Fibroblast of mammary gland (primary cell): ENCODE data around the gene DSG4.
"Not testable (repeated sequence)": the region's sequence is repeated elsewhere in the genome, so short reads cannot be mapped to it uniquely, and the experiment has no call there.

Source experiments
- DNase-seq: peaks from one replicate; pipeline ENCODE4 v3.0.0-alpha.2; 2010; ENCODE audit warnings: low read depth
- H3K4me3 ChIP-seq: 2 replicates; pipeline ENCODE4 v1.5.1; 2011; ENCODE audit warnings: low read depth, mild to moderate bottlenecking, low read length, moderate library complexity; ENCODE audit not compliant: control insufficient read depth
- CTCF ChIP-seq: conservative IDR thresholded peaks from 2 replicates; pipeline ENCODE4 v1.5.1; 2011; ENCODE audit warnings: low read depth, low read length, inconsistent platforms; ENCODE audit not compliant: control insufficient read depth, insufficient read depth

DSG4 gene

GRCh38 chr18:31376477-31376876 is at the start of gene DSG4:
DSG4 (plus strand) TSS chr18:31376777; CDS start chr18:31376912, 135 bp downstream.
- no peak for TF ChIP-seq CTCF
- DNase-seq: no peak
- H3K4me3 ChIP-seq: no peak within 1 kb of the TSS

GRCh38 chr18:31329787-31330438 is 46.7 kb upstream of the DSG4 start:
- no peak for TF ChIP-seq CTCF
- no peak overlapping the region for H3K4me3 ChIP-seq
- no peak for DNase-seq

GRCh38 chr18:31343454-31343853 is 33.1 kb upstream of the DSG4 start:
- no peak for DNase-seq
- no peak overlapping the region for H3K4me3 ChIP-seq
- TF ChIP-seq CTCF: no peak

- DNase-seq, H3K4me3 ChIP-seq: not testable (repeated sequence)
These were observed 23.2 kb upstream of the DSG4 start for GRCh38 chr18:31353336-31353735.

GRCh38 chr18:31354990-31355389 is 21.6 kb upstream of the DSG4 start:
- DNase-seq: no peak
- no peak for TF ChIP-seq CTCF
- H3K4me3 ChIP-seq: no peak overlapping the region

GRCh38 chr18:31356025-31356424 is 20.6 kb upstream of the DSG4 start:
- no peak overlapping the region for H3K4me3 ChIP-seq
- no peak for DNase-seq
- no peak for TF ChIP-seq CTCF

- H3K4me3 ChIP-seq: no peak overlapping the region
- no peak for TF ChIP-seq CTCF
These were observed 12.4 kb upstream of the DSG4 start for GRCh38 chr18:31364190-31364589.

More at GRCh38 chr18:31364190-31364589, 12.4 kb upstream of the DSG4 start:
- DNase-seq: no peak
